WTC11 (cell line): Measurements from ENCODE around the gene ETV6.

Experiments
- CTCF ChIP-seq: fragments of 200-600 bp; IDR thresholded peaks from 2 replicates; pipeline ENCODE4 v1.8.0; 2022; ENCODE audit warnings: antibody characterized with exemption
- ESRRA ChIP-seq: sonication (generic); formaldehyde crosslinking; IDR thresholded peaks from 2 replicates; pipeline ENCODE4 v1.8.1; 2022; ENCODE audit warnings: mild to moderate bottlenecking, missing genetic modification reagents, borderline replicate concordance
- FOXJ3 ChIP-seq: sonication (generic); formaldehyde crosslinking; IDR thresholded peaks from 2 replicates; pipeline ENCODE4 v1.9.0; 2021; ENCODE audit warnings: missing genetic modification reagents, mild to moderate bottlenecking, borderline replicate concordance
- GRHL2 ChIP-seq: fragments of 250-450 bp; sonication (Bioruptor Pico); IDR thresholded peaks from 2 replicates; pipeline ENCODE4 v1.8.0; 2022; ENCODE audit warnings: mild to moderate bottlenecking, moderate library complexity; ENCODE audit not compliant: insufficient replicate concordance, severe bottlenecking
- NFE2L1 ChIP-seq: sonication (generic); formaldehyde crosslinking; IDR thresholded peaks from 2 replicates; pipeline ENCODE4 v1.8.1; 2023; ENCODE audit warnings: missing genetic modification reagents
- USF2 ChIP-seq: sonication (generic); formaldehyde crosslinking; IDR thresholded peaks from 2 replicates; pipeline ENCODE4 v1.8.1; 2023; ENCODE audit warnings: mild to moderate bottlenecking, missing genetic modification reagents, moderate library complexity
- ZMAT4 ChIP-seq: fragments of 250-450 bp; sonication (Bioruptor Pico); IDR thresholded peaks from 2 replicates; pipeline ENCODE4 v1.9.0; 2021; ENCODE audit warnings: mild to moderate bottlenecking

DNA sequence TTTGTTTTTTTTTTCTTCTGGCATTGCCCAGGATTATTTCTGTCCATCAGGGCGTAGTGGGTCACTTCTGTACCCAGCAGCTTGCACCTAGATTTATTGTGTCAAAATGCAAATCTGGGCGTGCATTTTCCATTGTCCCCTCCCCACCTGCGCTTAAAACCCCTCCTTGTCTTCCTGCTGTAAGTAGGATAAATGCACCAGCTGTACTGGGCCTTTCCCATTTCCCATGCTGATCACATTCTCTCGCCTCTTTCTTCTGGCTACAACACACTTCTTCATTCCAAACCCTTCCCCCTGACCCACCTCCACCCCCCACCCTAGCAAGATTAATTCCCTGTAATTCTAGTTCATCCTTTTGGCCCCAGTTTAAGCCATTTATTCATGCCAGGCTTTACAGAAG lies 128.0 kb downstream of the ETV6 start:
- no peak for TF ChIP-seq ESRRA (CRISPR knock-in tag)
- no peak for TF ChIP-seq ZMAT4 (CRISPR knock-in tag)
- TF ChIP-seq CTCF, result no peak
- no peak for TF ChIP-seq FOXJ3 (CRISPR knock-in tag)
- no peak for TF ChIP-seq USF2 (CRISPR knock-in tag)
- TF ChIP-seq GRHL2 (CRISPR knock-in tag), result no peak
- TF ChIP-seq NFE2L1 (CRISPR knock-in tag), result no peak
